HEK293 (cell line): Measurements from ENCODE around the gene SLC6A2.

ENCODE experiments used
- WT1 ChIP-seq: fragments of 450-650 bp; formaldehyde crosslinking; IDR thresholded peaks from 2 replicates; pipeline ENCODE4 v1.5.1; 2016; ENCODE audit warnings: missing biosample characterization, missing genetic modification characterization
- ZNF510 ChIP-seq: fragments of 450-650 bp; formaldehyde crosslinking; IDR thresholded peaks from 2 replicates; pipeline ENCODE4 v1.5.1; 2018; ENCODE audit warnings: mild to moderate bottlenecking, missing genetic modification characterization, missing biosample characterization; ENCODE audit not compliant: insufficient replicate concordance

DNA sequence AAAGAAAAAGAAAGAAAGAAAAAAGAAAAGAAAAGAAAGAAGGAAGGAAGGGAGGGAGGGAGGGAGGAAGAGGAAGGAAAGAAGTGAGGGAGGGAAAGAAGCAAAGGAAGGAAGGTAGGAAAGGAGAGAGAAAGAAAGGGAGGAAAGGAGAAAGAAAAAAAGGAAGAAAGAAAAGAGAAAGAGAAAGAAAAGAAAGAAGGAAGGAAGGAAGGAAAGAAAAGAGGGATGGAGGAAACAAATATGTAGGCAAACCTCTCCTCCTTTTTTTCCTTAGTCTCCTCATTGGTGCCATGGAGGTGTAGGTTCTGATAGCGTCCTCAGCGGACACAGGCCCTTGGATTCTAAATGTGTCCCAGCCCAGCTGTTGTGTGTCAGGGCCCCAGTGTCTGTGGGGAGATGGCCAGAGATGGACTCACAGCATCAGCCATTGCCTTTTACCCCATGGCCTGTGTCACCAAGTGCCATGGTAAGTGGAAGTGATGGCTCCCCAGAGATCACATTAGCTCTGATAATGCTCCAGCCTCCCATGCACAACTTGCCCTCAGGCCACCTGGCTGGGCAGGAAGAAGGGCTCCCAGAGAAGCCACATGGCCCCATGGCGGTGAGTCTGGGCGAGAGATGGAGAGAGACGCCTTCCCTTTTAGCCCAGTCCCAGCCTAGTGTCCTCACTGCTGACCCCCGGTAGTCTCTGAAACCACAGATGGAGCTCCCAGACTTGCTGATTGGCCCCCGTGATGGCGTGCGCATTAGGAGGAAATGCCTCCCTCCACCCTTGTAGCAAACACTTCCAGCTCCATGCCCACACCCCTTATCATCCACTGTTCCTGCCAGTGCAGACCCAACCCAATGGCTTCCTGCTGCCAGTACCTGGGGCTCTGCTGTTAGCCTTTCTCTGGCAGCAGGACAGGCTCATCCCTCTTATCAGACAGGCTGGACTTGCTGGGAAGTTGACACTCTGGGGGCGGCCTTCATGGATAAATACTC lies 3.7 kb upstream of the SLC6A2 start:
- TF ChIP-seq WT1, result no peak
- no peak for TF ChIP-seq ZNF510
